MM.1S (cell line): ENCODE results near the gene CNOT6.

Source experiments
- CTCF ChIP-seq: fragments of 300-600 bp; sonication (generic); IDR thresholded peaks from 2 replicates; pipeline ENCODE4 v1.5.1; 2016; ENCODE audit warnings: antibody characterized with exemption, low read length, mixed read lengths
- EZH2phosphoT487 ChIP-seq: fragments of 300-600 bp; sonication (generic); IDR thresholded peaks from 2 replicates; pipeline ENCODE4 v1.6.1; 2018; ENCODE audit warnings: antibody characterized with exemption, low read length

GRCh38 chr5:180613188-180613813 lies 119.1 kb downstream of the CNOT6 start:
- TF ChIP-seq CTCF: no peak
- no peak for TF ChIP-seq EZH2phosphoT487
